GM18499 (cell line): ENCODE results near the gene LRRK1.
A peak's percentile ranks its signal among the peaks of the same experiment; 100 is the strongest.

Experiments used
- ATAC-seq: cut with Tn5 transposase; IDR thresholded peaks from one replicate; pipeline ENCODE4 v1.9.1; 2021; ENCODE audit warnings: moderate number of reproducible peaks; ENCODE audit not compliant: insufficient read depth, unreplicated experiment

The LRRK1 gene

GRCh38 chr15:101051291-101052030 lies 132.3 kb downstream of the LRRK1 start:
- no peak for ATAC-seq

DNA sequence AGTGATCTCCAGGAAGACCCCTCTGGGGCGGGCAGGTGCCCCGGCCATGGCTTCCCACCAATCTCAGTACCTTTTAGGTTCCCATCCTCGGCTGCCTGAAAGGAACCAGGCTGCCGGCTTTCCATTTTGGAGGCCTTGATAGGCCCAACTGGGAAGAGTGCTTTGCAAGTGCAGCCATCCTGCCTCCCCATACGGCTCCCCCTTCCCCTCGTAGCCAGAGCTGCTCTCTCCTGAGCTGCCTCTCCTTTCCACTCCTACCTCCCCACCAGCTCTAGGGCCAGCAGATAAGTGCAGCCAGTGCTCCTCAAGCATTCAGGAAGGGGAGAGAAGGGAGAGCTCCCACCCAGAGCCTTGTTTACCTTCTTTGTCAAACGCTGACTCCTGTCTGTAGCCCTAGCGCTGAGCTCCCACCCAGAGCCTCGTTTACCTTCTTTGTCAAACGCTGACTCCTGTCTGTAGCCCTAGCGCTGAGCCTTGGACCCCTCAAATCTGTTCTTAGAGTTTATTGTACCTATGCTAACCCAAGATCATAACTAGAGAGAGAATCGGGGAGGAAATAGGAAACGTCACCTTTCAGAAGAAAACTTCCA lies 133.0 kb downstream of the LRRK1 start:
- no peak for ATAC-seq

DNA sequence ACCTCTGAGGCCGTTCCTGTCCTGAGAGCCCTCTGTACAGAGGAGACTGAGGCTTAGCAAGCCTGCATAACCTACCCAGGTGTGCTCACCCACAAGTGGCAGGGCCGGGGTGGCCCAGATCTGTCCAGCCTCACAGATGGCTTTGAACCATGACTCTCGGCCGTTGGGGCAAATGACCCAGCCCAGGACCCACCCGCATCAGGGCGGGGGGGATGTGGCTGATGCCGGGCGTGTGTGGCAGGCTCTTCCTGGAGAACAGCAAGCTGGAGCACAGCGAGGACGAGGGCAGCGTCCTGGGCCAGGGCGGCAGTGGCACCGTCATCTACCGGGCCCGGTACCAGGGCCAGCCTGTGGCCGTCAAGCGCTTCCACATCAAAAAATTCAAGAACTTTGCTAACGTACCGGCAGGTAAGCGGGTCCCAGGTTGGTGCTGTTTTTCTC lies 133.5 kb downstream of the LRRK1 start:
- ATAC-seq, result no peak

GRCh38 chr15:101053261-101053660 lies 134.1 kb downstream of the LRRK1 start:
- no peak for ATAC-seq

- no peak for ATAC-seq
These were observed 135.0 kb downstream of the LRRK1 start for GRCh38 chr15:101054116-101054515.

DNA sequence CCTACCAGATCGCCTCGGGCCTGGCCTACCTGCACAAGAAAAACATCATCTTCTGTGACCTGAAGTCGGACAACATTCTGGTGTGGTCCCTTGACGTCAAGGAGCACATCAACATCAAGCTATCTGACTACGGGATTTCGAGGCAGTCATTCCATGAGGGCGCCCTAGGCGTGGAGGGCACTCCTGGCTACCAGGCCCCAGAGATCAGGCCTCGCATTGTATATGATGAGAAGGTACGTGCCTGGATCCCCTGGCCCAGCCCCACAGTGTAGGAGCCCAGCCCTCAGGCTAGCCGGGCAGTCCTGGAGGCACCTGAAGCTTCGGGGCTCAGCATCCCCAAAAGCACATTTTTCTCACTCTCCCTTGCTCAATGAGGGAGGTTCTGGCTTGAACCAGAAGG lies 135.8 kb downstream of the LRRK1 start:
- no peak for ATAC-seq

DNA sequence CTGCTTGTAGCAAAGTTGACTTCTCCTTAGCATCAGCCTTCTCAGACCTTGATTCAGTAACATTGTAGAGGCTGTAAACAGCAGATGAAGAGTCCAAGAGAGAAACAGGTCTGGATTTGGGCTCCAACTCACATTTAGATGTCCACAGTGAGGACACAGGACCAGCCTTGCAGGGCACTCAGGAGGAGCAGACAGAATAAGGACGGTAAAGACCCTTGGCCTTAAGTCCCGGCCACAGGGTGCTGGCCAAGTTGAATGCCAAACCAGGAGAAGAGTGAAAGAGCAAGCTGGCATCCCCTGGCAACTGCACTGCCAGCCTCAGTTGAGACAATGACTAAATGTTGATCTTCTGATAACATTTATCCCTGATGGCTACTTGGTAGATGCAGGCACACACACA lies 136.3 kb downstream of the LRRK1 start:
- ATAC-seq, result no peak

DNA sequence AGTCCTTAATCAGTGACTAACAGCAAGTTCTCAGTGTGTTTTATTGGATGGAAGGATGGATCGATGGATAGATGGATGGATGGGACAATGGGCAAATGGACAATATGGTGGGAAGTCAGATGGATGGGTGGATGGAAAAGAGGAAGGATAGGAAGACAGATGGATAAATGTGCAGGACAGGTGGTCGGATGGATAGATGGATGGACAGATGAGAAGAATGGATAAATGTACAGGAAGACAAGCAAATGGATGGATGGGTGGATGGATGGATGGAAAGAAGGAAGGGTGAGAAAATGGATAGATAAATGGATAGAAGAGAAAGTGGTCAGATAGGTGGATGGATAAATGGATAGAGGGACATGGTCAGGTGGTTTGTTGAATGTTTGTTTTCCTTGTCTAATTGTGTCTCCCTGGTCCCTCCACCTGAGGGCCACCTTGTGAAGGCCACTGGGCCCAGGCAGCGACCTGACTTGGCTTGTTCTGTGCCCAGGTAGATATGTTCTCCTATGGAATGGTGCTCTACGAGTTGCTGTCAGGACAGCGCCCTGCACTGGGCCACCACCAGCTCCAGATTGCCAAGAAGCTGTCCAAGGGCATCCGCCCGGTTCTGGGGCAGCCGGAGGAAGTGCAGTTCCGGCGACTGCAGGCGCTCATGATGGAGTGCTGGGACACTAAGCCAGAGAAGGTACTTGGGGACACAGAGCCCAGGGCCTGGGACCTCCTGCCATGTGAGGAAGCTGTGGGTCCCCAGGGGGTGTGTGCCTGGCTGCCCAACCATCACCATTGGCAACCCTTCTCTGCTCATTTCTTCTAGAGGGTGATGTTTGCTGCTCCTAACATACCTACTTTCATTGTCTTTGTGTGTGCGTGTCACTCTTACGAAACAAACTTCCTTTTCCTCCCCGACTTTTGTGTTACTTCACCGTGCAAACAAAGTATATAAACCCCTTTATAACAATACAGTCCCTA lies 137.5 kb downstream of the LRRK1 start:
- ATAC-seq, result no peak

GRCh38 chr15:101057841-101058407 lies 138.8 kb downstream of the LRRK1 start:
- no peak for ATAC-seq

- ATAC-seq, result no peak
These were observed 139.6 kb downstream of the LRRK1 start for GRCh38 chr15:101058735-101059134.

GRCh38 chr15:101059381-101060341 lies 140.5 kb downstream of the LRRK1 start:
- no peak for ATAC-seq

DNA sequence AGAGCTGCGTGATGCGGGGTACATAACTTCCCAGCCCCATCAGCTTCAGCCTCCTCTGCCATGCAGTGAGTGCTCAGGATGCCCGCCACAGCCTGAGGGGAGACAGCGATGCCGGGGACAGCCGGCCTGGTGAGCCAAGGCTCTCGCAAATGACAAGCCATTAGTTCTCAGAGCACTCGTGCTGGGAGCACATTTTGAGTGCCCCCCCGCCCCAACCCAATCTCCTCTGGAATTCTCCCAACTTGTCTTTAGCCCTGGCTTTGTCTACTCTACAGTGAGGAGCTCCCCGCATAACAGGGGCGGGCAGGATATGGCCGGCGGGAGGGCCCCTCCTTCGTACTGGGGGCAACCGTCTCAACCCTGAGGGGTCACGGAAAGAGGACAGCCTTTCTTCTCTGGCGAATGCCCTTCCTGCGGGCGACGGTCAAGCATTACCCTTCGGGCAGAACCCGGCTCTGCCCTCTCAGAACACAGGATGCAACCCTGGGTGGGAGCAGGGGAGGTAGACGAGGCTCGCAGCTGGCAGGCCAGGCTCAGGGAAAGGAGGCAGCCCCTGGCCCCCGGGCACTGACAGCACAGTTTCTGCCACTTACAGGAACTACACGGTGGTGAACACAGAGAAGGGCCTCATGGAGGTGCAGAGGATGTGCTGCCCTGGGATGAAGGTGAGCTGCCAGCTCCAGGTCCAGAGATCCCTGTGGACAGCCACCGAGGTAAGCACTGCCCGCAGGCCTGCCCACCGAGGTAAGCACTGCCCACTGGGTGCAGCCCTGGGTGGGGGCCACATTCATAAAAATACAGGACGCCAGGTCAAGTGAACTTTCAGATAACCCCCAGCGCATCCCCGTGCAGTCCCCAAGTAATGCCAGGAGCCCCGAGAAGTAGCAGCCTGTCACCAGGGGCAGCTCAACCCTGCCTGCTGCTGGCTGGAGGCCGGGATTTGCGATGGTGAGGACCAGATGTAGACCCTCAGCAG lies 141.7 kb downstream of the LRRK1 start:
- ATAC-seq, result no peak

GRCh38 chr15:101062063-101062462 lies 142.9 kb downstream of the LRRK1 start:
- no peak for ATAC-seq

DNA sequence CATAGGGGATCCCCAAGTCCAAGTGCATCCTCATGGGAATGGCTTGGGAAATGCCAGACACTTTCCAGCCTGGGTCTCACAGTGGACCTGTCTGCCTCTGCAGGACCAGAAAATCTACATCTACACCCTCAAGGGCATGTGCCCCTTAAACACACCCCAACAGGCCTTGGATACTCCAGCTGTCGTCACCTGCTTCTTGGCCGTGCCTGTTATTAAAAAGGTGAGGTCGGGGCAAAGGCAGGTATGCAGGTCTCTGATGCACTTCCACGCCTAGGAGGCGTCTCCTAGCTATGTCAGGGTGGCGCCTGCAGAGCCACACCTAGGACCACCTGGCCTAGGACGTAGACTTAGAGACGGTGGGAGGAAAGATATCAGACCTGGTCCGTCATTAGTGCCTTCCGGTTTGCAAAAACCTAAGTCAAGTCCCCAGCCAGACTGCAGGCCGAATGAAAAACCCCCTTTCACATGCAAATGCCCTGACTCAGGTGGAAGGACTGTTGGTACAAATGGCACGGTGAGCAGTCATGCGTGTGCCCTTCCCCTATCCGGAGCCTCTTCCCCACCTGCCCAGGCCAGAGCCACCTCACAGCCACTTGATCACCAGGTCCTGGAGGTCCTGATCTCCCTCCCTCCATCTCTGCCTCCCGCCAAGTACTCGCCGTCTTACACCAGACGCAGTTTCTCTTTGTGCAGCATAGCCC lies 143.5 kb downstream of the LRRK1 start:
- ATAC-seq, result peak; percentile 64

- no peak for ATAC-seq
These were observed 144.1 kb downstream of the LRRK1 start for GRCh38 chr15:101063212-101063611.

DNA sequence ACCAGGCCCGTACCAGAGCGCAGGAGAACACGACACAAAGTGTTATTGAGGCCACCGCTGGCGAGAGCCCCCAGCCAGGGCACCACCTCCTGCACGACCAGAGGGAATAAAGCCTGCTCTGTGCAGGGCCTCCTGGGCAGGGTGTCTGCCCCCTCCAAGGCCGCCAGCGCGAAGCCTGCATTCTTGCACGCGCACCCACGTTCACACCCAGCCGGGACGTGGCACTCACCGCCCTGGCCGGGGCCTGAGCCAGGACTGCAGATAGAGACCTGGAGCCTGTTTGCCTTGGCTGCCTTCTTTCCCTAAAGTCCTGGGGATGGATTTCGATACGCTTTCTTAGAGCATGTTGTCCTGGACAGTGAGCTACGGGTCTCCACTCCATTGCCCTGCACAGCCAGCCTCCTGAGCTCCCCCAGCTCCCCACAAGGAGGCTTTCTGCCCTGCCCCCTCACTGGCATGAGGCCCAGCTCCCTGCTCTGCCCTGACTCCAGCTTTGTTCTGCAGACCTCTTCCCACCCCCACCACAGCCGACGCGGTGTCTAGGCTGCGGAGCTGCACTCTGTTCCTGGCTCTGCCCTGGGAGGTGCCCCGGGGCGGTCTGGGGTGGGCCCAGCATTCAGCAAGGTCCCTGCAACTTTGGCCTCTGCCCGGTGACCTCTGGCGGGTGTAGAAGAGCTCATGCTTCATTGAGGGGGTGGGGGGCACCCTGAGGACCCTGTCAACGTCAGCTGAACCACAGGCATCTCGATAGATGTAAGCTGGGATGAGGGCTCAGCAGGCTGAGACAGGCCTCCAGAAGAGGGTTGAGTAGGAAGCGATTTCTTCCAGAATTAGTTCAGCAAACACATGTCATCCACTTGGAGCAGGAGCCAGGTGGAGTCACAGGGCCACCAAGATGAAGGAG lies 145.0 kb downstream of the LRRK1 start:
- no peak for ATAC-seq
